ENCODE data around the gene EID3.
A peak's percentile ranks its signal among the peaks of the same experiment; 100 is the strongest.

The EID3 gene

DNA sequence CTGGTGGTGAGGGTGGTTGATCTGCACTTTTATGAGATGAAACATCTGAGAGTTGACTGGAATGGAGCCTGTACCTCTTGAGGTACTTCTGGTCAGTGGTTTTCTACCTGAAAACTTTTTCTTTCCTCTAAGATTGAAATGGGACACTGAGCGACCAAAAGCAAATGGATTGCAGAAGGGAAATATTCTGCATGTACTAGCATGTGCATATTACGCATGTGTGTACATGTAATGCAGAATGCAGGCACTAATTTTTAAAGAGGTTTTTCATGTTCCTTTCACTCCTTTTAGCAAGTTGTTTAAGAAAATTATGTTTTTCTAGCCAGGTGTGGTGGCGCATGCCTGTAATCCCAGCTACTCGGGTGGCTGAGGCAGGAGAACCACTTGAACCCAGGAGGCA, 28.7 kb upstream of the EID3 start:
- H3K4me3 ChIP-seq (ENCODE audit: low read length in 2 of 2), result no peak overlapping the region
- H4K8ac ChIP-seq (ENCODE audit: low read depth, low read length), result no peak overlapping the region
- no peak overlapping the region for H3K27ac ChIP-seq (replicated peaks; ENCODE audit: low read length)
- no peak overlapping the region for H2BK12ac ChIP-seq (ENCODE audit: low read length)
- no peak overlapping the region for H3K14ac ChIP-seq (ENCODE audit: low read length)
- H3K27me3 ChIP-seq (ENCODE audit: control insufficient read depth in 3 of 3, insufficient read depth in 3 of 3, low read depth in 1 of 3, low read length in 3 of 3), result no peaks in the 10 kb centered on the region
- H2BK15ac ChIP-seq (ENCODE audit: low read length), result no peak overlapping the region
- H4K91ac ChIP-seq (ENCODE audit: low read depth, low read length, poor library complexity), result no peak overlapping the region
- H3K18ac ChIP-seq (ENCODE audit: low read length), result no peak overlapping the region
- no peak overlapping the region for H2BK5ac ChIP-seq (ENCODE audit: low read length)
- no peak overlapping the region for H2BK120ac ChIP-seq (ENCODE audit: low read depth, low read length)
- no peak overlapping the region for H2AK5ac ChIP-seq (ENCODE audit: low read depth, low read length)
- H3K79me1 ChIP-seq (ENCODE audit: low read depth, low read length), result no peaks in the 10 kb centered on the region
- no peaks in the 10 kb centered on the region for H3K4me1 ChIP-seq (ENCODE audit: control insufficient read depth in 2 of 2, insufficient read depth in 1 of 2, low read depth in 1 of 2, low read length in 2 of 2)
- no peak overlapping the region for H3K9ac ChIP-seq (ENCODE audit: low read depth, low read length, poor library complexity)
- no peaks in the 10 kb centered on the region for H3K9me3 ChIP-seq (replicated peaks in 1 of 2; ENCODE audit: control insufficient read depth in 2 of 2, insufficient read depth in 1 of 2, low read depth in 1 of 2, low read length in 2 of 2)
- WGBS, 2 donors (ENCODE audit: extremely low coverage in 2 of 2, insufficient read length in 2 of 2, insufficient replicate concordance in 1 of 2), result no CpG with 5 or more reads among the region's 4 CpGs
- no peak overlapping the region for H2AFZ ChIP-seq (ENCODE audit: low read length)
- H3K4ac ChIP-seq (ENCODE audit: low read length), result no peak overlapping the region
- no peak for DNase-seq (ENCODE audit: low spot score)
- H3K36me3 ChIP-seq (replicated peaks in 1 of 2; ENCODE audit: control insufficient read depth in 2 of 2, insufficient read depth in 2 of 2, low read length in 2 of 2), result no peaks in the 10 kb centered on the region
- H3K4me2 ChIP-seq (ENCODE audit: insufficient read depth, low read length, poor library complexity, severe bottlenecking), result no peak overlapping the region
- H3K23ac ChIP-seq (ENCODE audit: low read depth, low read length, poor library complexity), result no peak overlapping the region

DNA sequence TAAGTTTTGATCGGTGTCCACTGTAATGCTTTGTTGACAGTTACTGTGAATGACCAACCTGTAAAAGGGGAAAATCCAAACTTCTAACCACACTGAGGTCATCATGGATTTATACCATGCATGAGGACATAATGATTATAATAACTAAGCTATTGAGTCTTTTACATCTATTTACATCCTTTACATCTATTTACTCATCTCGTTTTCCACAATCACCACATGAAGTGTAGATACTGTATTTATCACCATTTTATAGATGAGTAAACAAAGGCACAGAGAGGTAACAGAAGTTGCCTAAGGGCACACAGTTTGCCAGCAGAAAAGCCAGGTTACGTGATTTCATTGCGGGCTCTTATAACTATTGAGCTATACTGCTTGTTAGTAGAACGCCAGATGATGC, 27.9 kb upstream of the EID3 start:
- WGBS, 2 donors (ENCODE audit: extremely low coverage in 2 of 2, insufficient read length in 2 of 2, insufficient replicate concordance in 1 of 2), result no CpG with 5 or more reads among the region's 5 CpGs

GRCh38 chr12:104276273-104277131, 27.0 kb upstream of the EID3 start:
- no peak overlapping the region for H3K9ac ChIP-seq (ENCODE audit: low read depth, low read length, poor library complexity)
- H3K4me2 ChIP-seq (ENCODE audit: insufficient read depth, low read length, poor library complexity, severe bottlenecking), result no peak overlapping the region
- H3K27me3 ChIP-seq (ENCODE audit: control insufficient read depth in 3 of 3, insufficient read depth in 3 of 3, low read depth in 1 of 3, low read length in 3 of 3), result no peaks in the 10 kb centered on the region
- H2BK120ac ChIP-seq (ENCODE audit: low read depth, low read length), result no peak overlapping the region
- no peak overlapping the region for H3K23ac ChIP-seq (ENCODE audit: low read depth, low read length, poor library complexity)
- H3K18ac ChIP-seq (ENCODE audit: low read length), result no peak overlapping the region
- H3K9me3 ChIP-seq (replicated peaks in 1 of 2; ENCODE audit: control insufficient read depth in 2 of 2, insufficient read depth in 1 of 2, low read depth in 1 of 2, low read length in 2 of 2), result no peaks in the 10 kb centered on the region
- no peak overlapping the region for H3K14ac ChIP-seq (ENCODE audit: low read length)
- H4K8ac ChIP-seq (ENCODE audit: low read depth, low read length), result no peak overlapping the region
- no peak overlapping the region for H3K4me3 ChIP-seq (ENCODE audit: low read length in 2 of 2)
- WGBS, 2 donors (ENCODE audit: extremely low coverage in 2 of 2, insufficient read length in 2 of 2, insufficient replicate concordance in 1 of 2), result no CpG with 5 or more reads among the region's 8 CpGs
- H2BK5ac ChIP-seq (ENCODE audit: low read length), result no peak overlapping the region
- no peak overlapping the region for H3K4ac ChIP-seq (ENCODE audit: low read length)
- no peak overlapping the region for H2AK5ac ChIP-seq (ENCODE audit: low read depth, low read length)
- no peak overlapping the region for H2BK12ac ChIP-seq (ENCODE audit: low read length)
- no peak overlapping the region for H4K91ac ChIP-seq (ENCODE audit: low read depth, low read length, poor library complexity)
- no peaks in the 10 kb centered on the region for H3K79me1 ChIP-seq (ENCODE audit: low read depth, low read length)
- H3K27ac ChIP-seq (replicated peaks; ENCODE audit: low read length), result no peak overlapping the region
- H2BK15ac ChIP-seq (ENCODE audit: low read length), result no peak overlapping the region
- H3K4me1 ChIP-seq (ENCODE audit: control insufficient read depth in 2 of 2, insufficient read depth in 1 of 2, low read depth in 1 of 2, low read length in 2 of 2), result no peaks in the 10 kb centered on the region
- H2AFZ ChIP-seq (ENCODE audit: low read length), result peak overlapping the region; percentile 13
- no peaks in the 10 kb centered on the region for H3K36me3 ChIP-seq (replicated peaks in 1 of 2; ENCODE audit: control insufficient read depth in 2 of 2, insufficient read depth in 2 of 2, low read length in 2 of 2)
- no peak for DNase-seq (ENCODE audit: low spot score)

More for the DNA sequence above, 27.9 kb upstream of the EID3 start:
- Histone ChIP-seq H3K79me1 (ENCODE audit: low read depth, low read length) (no peaks in the 10 kb centered on the region), H3K23ac (ENCODE audit: low read depth, low read length, poor library complexity) (no peak overlapping the region), H3K4me1 (ENCODE audit: control insufficient read depth in 2 of 2, insufficient read depth in 1 of 2, low read depth in 1 of 2, low read length in 2 of 2) (no peaks in the 10 kb centered on the region), H3K4me2 (ENCODE audit: insufficient read depth, low read length, poor library complexity, severe bottlenecking) (no peak overlapping the region), H3K27ac (replicated peaks; ENCODE audit: low read length) (no peak overlapping the region), H3K18ac (ENCODE audit: low read length) (no peak overlapping the region), H4K91ac (ENCODE audit: low read depth, low read length, poor library complexity) (no peak overlapping the region), H4K8ac (ENCODE audit: low read depth, low read length) (no peak overlapping the region), H2BK15ac (ENCODE audit: low read length) (no peak overlapping the region), H2AFZ (ENCODE audit: low read length) (no peak overlapping the region), H3K9ac (ENCODE audit: low read depth, low read length, poor library complexity) (no peak overlapping the region), H3K27me3 (ENCODE audit: control insufficient read depth in 3 of 3, insufficient read depth in 3 of 3, low read depth in 1 of 3, low read length in 3 of 3) (no peaks in the 10 kb centered on the region), H3K4ac (ENCODE audit: low read length) (no peak overlapping the region), H2BK12ac (ENCODE audit: low read length) (no peak overlapping the region), H2BK5ac (ENCODE audit: low read length) (no peak overlapping the region), H3K14ac (ENCODE audit: low read length) (no peak overlapping the region), H3K9me3 (replicated peaks in 1 of 2; ENCODE audit: control insufficient read depth in 2 of 2, insufficient read depth in 1 of 2, low read depth in 1 of 2, low read length in 2 of 2) (no peaks in the 10 kb centered on the region), H2AK5ac (ENCODE audit: low read depth, low read length) (no peak overlapping the region), H3K4me3 (ENCODE audit: low read length in 2 of 2) (no peak overlapping the region), H2BK120ac (ENCODE audit: low read depth, low read length) (no peak overlapping the region), H3K36me3 (replicated peaks in 1 of 2; ENCODE audit: control insufficient read depth in 2 of 2, insufficient read depth in 2 of 2, low read length in 2 of 2) (no peaks in the 10 kb centered on the region)
- DNase-seq (ENCODE audit: low spot score), result no peak

- no peak overlapping the region for H3K27ac ChIP-seq (replicated peaks; ENCODE audit: low read length)
- no peak overlapping the region for H2BK120ac ChIP-seq (ENCODE audit: low read depth, low read length)
- no peak overlapping the region for H3K23ac ChIP-seq (ENCODE audit: low read depth, low read length, poor library complexity)
- no peak overlapping the region for H3K4ac ChIP-seq (ENCODE audit: low read length)
- no peak overlapping the region for H2BK5ac ChIP-seq (ENCODE audit: low read length)
- H3K9ac ChIP-seq (ENCODE audit: low read depth, low read length, poor library complexity), result no peak overlapping the region
- no peak overlapping the region for H3K4me3 ChIP-seq (ENCODE audit: low read length in 2 of 2)
- H3K14ac ChIP-seq (ENCODE audit: low read length), result no peak overlapping the region
- no peaks in the 10 kb centered on the region for H3K36me3 ChIP-seq (replicated peaks in 1 of 2; ENCODE audit: control insufficient read depth in 2 of 2, insufficient read depth in 2 of 2, low read length in 2 of 2)
- no peak overlapping the region for H2AK5ac ChIP-seq (ENCODE audit: low read depth, low read length)
- no peak overlapping the region for H2BK12ac ChIP-seq (ENCODE audit: low read length)
- no peaks in the 10 kb centered on the region for H3K27me3 ChIP-seq (ENCODE audit: control insufficient read depth in 3 of 3, insufficient read depth in 3 of 3, low read depth in 1 of 3, low read length in 3 of 3)
- H3K79me1 ChIP-seq (ENCODE audit: low read depth, low read length), result no peaks in the 10 kb centered on the region
- peak overlapping the region; percentile 14 for H2AFZ ChIP-seq (ENCODE audit: low read length)
- H3K9me3 ChIP-seq (replicated peaks in 1 of 2; ENCODE audit: control insufficient read depth in 2 of 2, insufficient read depth in 1 of 2, low read depth in 1 of 2, low read length in 2 of 2), result no peaks in the 10 kb centered on the region
- no peaks in the 10 kb centered on the region for H3K4me1 ChIP-seq (ENCODE audit: control insufficient read depth in 2 of 2, insufficient read depth in 1 of 2, low read depth in 1 of 2, low read length in 2 of 2)
- no peak for DNase-seq (ENCODE audit: low spot score)
- H4K8ac ChIP-seq (ENCODE audit: low read depth, low read length), result no peak overlapping the region
- no peak overlapping the region for H2BK15ac ChIP-seq (ENCODE audit: low read length)
- no peak overlapping the region for H4K91ac ChIP-seq (ENCODE audit: low read depth, low read length, poor library complexity)
- no peak overlapping the region for H3K18ac ChIP-seq (ENCODE audit: low read length)
- no peak overlapping the region for H3K4me2 ChIP-seq (ENCODE audit: insufficient read depth, low read length, poor library complexity, severe bottlenecking)
These were observed 24.4 kb upstream of the EID3 start for GRCh38 chr12:104279164-104279563.
